Mucosa of descending colon (tissue), 3 donors: Measurements from ENCODE around the gene RSF1. TPM values are rescaled to one million over a fixed set of nuclear protein-coding genes. Genes with fewer than 3 reads are reported as not detected.

ENCODE experiments used
- ATAC-seq: fragments of 200-7000 bp; cut with Tn5 transposase; one replicate; pipeline ENCODE4 v1.9.1; 2020; ENCODE audit warnings: mild to moderate bottlenecking, moderate library complexity
- DNase-seq, 3 donors: peaks; one replicate each; pipeline ENCODE4 v3.0.0-alpha.2; 2020
- H3K36me3 ChIP-seq: fragments of 200-600 bp; one replicate; pipeline ENCODE4 v1.8.0; 2021; ENCODE audit warnings: low read depth, mild to moderate bottlenecking
- H3K4me1 ChIP-seq: fragments of 200-600 bp; one replicate; pipeline ENCODE4 v1.8.0; 2021; ENCODE audit warnings: low read depth, mild to moderate bottlenecking
- H3K4me3 ChIP-seq: fragments of 200-600 bp; one replicate; pipeline ENCODE4 v1.8.0; 2021; ENCODE audit warnings: mild to moderate bottlenecking
- H3K9me3 ChIP-seq: fragments of 200-600 bp; one replicate; pipeline ENCODE4 v1.8.0; 2021; ENCODE audit warnings: mild to moderate bottlenecking
- CTCF ChIP-seq: fragments of 200-600 bp; IDR thresholded peaks from one replicate; pipeline ENCODE4 v1.8.0; 2022; ENCODE audit warnings: antibody characterized with exemption, mild to moderate bottlenecking
- intact Hi-C, 2 donors: fragments of 100-400 bp; cut with DNase I in 1 of 2; cut with micrococcal nuclease in 1 of 2; formaldehyde crosslinking; loops; one replicate each; pipeline versions ENCODE4 v1.11.0 to v1.11.1; 2022; cut with DNase I, micrococcal nuclease
- total RNA-seq, 3 donors: library from RNA; stranded (reverse); fragmentation: NEBNext Ultra II Directional in 2 of 3; extraction: Animal tissue kit (Norgen Biotek cat#: 25700) in 2 of 3; gene quantifications; one replicate each; pipeline versions ENCODE4 v1.2.1 to v1.2.4, GENCODE V29; 2021 to 2023
- donor health status: DM: no; HTN: no; CAD: no; lungs with moderate emphysema.
- donor health status: DM: no; HTN: no; CAD: no.
- donor health status: DM: no; HTN: yes; CAD: no.

RSF1 gene
- total RNA-seq, 3 donors from 2014 or later: 43.7 to 80.2 (median 44.4) TPM

GRCh38 chr11:77814848-77815247 is 5.7 kb downstream of the RSF1 start:
- Histone ChIP-seq H3K4me1 (peaks cover 8% of the 10 kb centered on the region), H3K9me3 (peaks cover 2% of the 10 kb centered on the region), H3K36me3 (no peaks in the 10 kb centered on the region), H3K4me3 (no peak overlapping the region)
- ATAC-seq: no peak
- intact Hi-C loops: no loop called here
- TF ChIP-seq CTCF: no peak
- DNase-seq: no peak

GRCh38 chr11:77813256-77813655 is 7.3 kb downstream of the RSF1 start:
- H3K36me3 ChIP-seq: no peaks in the 10 kb centered on the region
- H3K9me3 ChIP-seq: peaks cover 2% of the 10 kb centered on the region

GRCh38 chr11:77806993-77807392 is 13.5 kb downstream of the RSF1 start:
- H3K9me3 ChIP-seq: no peaks in the 10 kb centered on the region
- DNase-seq (no peak), ATAC-seq (no peak)
- H3K4me1 ChIP-seq: no peaks in the 10 kb centered on the region
- no peaks in the 10 kb centered on the region for H3K36me3 ChIP-seq
- H3K4me3 ChIP-seq: no peak overlapping the region
- intact Hi-C loops: no loop called here
- no peak for TF ChIP-seq CTCF

More at GRCh38 chr11:77813256-77813655, 7.3 kb downstream of the RSF1 start:
- no peak overlapping the region for H3K4me3 ChIP-seq
- no peak for TF ChIP-seq CTCF
- no peak for ATAC-seq
- intact Hi-C loops: no loop called here
- no peak for DNase-seq
- no peaks in the 10 kb centered on the region for H3K4me1 ChIP-seq

- Histone ChIP-seq H3K9me3 (no peaks in the 10 kb centered on the region), H3K4me1 (peaks cover 3% of the 10 kb centered on the region), H3K4me3 (no peak overlapping the region), H3K36me3 (no peaks in the 10 kb centered on the region)
- ATAC-seq (no peak), DNase-seq (no peak)
- no peak for TF ChIP-seq CTCF
- intact Hi-C loops: no loop called here
These were observed 14.1 kb downstream of the RSF1 start for GRCh38 chr11:77806415-77806814.

GRCh38 chr11:77801477-77801876 is 19.0 kb downstream of the RSF1 start:
- ATAC-seq: no peak
- intact Hi-C loops: no loop called here
- no peak for TF ChIP-seq CTCF
- DNase-seq: no peak
- Histone ChIP-seq H3K4me3 (no peak overlapping the region), H3K9me3 (no peaks in the 10 kb centered on the region), H3K36me3 (no peaks in the 10 kb centered on the region), H3K4me1 (peaks cover 3% of the 10 kb centered on the region)

- no peaks in the 10 kb centered on the region for H3K9me3 ChIP-seq
- peaks cover 3% of the 10 kb centered on the region for H3K4me1 ChIP-seq
- no peak for TF ChIP-seq CTCF
- no peak for ATAC-seq
- DNase-seq: no peak
- H3K4me3 ChIP-seq: no peak overlapping the region
- intact Hi-C loops: no loop called here
- no peaks in the 10 kb centered on the region for H3K36me3 ChIP-seq
These were observed 20.1 kb downstream of the RSF1 start for GRCh38 chr11:77800449-77800848.
